Stimulated activated naive CD8-positive, alpha-beta T cell treated with anti-CD3 and anti-CD28 coated beads, Interleukin-15, Interleukin-2, amounts not matched to agents 100 ng/mL and 50 ng/mL, for 24 hours (primary cell): ENCODE results near the gene EEPD1.

Source experiments
- H3K27ac Mint-ChIP-seq: one replicate; pipeline ENCODE4 v1.8.0; 2021; ENCODE audit warnings: mild to moderate bottlenecking, mixed read lengths
- H3K27me3 Mint-ChIP-seq: one replicate; pipeline ENCODE4 v1.8.0; 2021; ENCODE audit warnings: mixed read lengths
- H3K36me3 Mint-ChIP-seq: one replicate; pipeline ENCODE4 v1.8.0; 2021; ENCODE audit warnings: low read depth, mixed read lengths
- H3K4me1 Mint-ChIP-seq: one replicate; pipeline ENCODE4 v1.8.0; 2021; ENCODE audit warnings: low read depth, mixed read lengths
- H3K4me3 Mint-ChIP-seq: one replicate; pipeline ENCODE4 v1.8.0; 2021; ENCODE audit warnings: mild to moderate bottlenecking, mixed read lengths
- H3K9me3 Mint-ChIP-seq: one replicate; pipeline ENCODE4 v1.8.0; 2021; ENCODE audit warnings: mixed read lengths

EEPD1 gene

GRCh38 chr7:36286688-36287087, 133.6 kb downstream of the EEPD1 start:
- H3K9me3 Mint-ChIP-seq: no peaks in the 10 kb centered on the region
- H3K27me3 Mint-ChIP-seq: no peaks in the 10 kb centered on the region
- peak overlapping the region; percentile 90 for H3K27ac Mint-ChIP-seq
- H3K4me3 Mint-ChIP-seq: peak overlapping the region; percentile 38
- H3K4me1 Mint-ChIP-seq: peaks cover 62% of the 10 kb centered on the region
- H3K36me3 Mint-ChIP-seq: no peaks in the 10 kb centered on the region

DNA sequence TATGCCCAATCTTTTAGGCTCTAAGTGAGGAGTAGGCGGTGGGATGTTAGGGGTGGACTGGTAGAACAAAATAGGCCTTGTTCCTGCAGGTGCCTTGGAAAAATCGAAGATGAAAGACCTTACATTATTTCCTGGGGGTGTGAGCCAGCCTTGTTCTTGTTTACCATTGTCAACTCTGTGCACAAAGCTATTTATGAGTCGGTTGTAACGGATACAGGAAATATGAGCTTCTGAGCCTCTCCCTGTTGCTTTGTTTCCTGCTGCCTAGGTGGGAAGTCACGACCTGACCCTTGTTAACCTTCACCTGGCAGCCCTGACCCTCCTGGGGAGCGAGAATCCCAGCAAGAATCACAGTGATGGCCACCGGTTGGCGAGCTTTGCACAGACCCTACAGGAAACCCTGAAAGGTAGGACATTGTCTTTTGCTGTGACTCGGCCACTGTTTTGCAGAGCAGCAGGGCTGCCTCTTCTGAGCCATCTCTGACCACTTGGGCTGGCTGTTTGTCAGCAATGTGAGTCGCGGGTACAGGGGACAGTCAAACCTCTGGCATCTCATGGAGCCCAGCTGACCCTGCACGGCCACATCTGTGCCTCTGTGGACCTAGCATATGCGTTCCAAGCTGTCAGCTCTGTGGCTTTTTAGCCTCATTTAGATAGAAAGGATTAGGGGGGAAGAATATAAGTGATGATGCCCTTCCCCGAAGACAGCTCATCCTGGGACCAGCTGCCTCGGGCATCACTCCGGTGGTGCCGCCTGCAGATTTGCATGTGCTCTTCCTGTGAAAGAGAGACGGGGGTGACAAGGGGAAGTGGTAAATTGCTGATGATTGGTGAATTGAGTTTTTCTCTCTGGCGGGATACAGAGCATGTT, 134.6 kb downstream of the EEPD1 start:
- H3K27ac Mint-ChIP-seq: peak overlapping the region; percentile 66
- H3K4me3 Mint-ChIP-seq: peak overlapping the region; percentile 50
- H3K36me3 Mint-ChIP-seq: no peaks in the 10 kb centered on the region
- no peaks in the 10 kb centered on the region for H3K9me3 Mint-ChIP-seq
- H3K4me1 Mint-ChIP-seq: peaks cover 66% of the 10 kb centered on the region
- no peaks in the 10 kb centered on the region for H3K27me3 Mint-ChIP-seq

DNA sequence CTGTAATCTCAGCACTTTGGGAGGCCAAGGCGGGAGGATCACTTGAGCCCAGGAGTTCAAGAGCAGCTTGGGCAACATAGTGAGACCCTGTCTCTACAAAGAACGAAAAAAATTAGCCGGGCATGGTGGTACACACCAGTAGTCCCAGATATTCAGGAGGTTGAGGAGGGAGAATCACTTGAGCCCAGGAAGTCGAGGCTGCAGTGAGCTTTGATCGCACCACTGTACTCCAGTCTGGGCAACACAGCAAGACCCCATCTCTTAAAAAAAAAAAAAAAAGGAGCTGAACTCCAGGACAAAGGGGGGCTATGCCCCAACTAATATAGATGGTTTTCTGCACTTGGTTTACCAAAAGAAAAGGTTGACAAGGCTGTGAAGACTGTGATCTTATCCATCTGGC, 135.4 kb downstream of the EEPD1 start:
- no peak overlapping the region for H3K27ac Mint-ChIP-seq
- H3K36me3 Mint-ChIP-seq: no peaks in the 10 kb centered on the region

DNA sequence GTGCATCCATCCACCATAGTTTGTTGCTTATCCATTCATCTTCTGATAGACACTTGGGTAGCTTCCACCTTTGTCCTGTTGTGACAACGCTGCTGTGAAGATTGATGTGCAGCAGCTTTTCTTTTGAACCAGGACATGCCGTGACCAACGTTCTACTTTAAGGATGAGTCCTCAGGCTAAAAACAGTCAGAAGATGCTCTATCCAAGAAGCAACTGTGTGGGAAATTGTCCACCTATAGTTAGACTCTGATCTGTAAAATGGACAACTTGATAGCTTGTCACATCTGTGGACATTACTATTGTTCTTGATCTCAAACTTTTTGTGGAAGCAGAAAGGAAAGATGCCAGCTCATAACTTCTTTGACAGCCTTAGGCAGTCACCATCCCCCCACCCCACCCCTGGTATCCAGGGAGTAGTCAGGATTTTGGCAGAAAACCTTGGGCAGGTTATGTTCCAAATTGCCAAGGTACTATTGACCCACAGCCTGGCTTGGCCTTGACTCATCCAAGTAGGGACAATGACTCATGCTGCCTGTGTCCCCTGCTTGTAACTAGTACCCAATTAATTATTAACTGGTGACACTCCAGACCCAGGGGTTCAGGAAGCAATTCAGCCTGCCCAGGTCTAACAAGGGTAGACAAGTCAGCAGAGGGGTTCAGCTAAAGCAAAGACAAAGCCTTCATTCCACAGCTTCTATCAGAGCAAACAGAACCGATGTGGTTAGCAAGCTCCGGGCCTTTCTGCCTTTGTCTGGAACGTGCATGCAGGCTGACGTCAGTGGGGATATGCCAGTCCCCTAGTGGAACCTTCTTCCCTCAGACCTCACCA, 137.0 kb downstream of the EEPD1 start:
- Mint-ChIP-seq H3K4me1 (peaks cover 43% of the 10 kb centered on the region), H3K9me3 (no peaks in the 10 kb centered on the region), H3K36me3 (no peaks in the 10 kb centered on the region), H3K4me3 (no peak overlapping the region), H3K27me3 (no peaks in the 10 kb centered on the region), H3K27ac (no peak overlapping the region)

More for the DNA sequence above, 135.4 kb downstream of the EEPD1 start:
- no peaks in the 10 kb centered on the region for H3K9me3 Mint-ChIP-seq
- H3K27me3 Mint-ChIP-seq: no peaks in the 10 kb centered on the region
- H3K4me1 Mint-ChIP-seq: peaks cover 57% of the 10 kb centered on the region
- H3K4me3 Mint-ChIP-seq: no peak overlapping the region

DNA sequence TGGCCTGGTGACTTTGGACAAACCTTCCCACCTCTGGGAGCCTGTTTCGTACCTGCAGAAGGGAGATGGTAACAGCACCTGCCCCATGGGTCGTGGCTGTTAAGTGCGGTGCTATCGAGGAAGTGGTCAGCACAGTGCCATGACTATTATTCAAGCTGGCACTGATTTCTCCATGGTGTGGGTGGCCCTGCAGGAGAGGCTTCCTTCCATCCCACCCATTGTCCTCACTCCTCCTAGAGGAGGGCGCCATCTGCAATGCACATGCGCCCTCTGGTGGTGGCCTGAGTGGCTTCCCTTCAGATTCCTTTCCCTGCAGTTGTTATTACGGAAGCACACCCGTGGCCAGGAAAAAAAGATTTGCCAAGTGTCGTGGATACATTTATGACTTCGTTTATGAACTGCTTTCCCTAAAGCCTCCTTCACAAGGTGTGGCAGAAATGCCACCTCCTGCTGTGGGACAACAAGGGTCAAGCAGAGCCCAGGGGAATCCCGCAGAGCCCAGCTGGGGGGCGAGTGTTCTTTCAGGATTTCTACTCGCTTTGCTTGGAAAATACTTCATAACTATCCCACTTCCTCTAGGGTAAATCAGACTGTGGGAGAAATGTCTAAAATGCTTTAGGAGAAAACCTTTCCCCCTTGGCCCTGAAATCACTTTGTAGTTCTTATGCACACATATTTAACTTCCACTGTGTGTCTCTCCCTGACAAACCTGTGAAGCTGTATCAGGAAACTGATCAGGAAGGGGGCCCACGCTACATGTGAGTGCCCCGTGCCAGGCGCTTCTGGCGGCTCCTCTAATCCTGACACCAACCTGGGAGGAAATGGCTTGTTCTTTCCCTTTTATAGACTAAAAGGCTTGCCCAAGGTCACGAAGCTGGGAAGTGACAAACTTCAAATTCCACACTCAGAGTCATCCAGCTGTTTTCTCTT, 138.6 kb downstream of the EEPD1 start:
- peaks cover 36% of the 10 kb centered on the region for H3K4me1 Mint-ChIP-seq
- H3K27ac Mint-ChIP-seq: peak overlapping the region; percentile 43
- no peaks in the 10 kb centered on the region for H3K9me3 Mint-ChIP-seq
- peak overlapping the region; percentile 51 for H3K4me3 Mint-ChIP-seq
- H3K36me3 Mint-ChIP-seq: no peaks in the 10 kb centered on the region
- no peaks in the 10 kb centered on the region for H3K27me3 Mint-ChIP-seq

DNA sequence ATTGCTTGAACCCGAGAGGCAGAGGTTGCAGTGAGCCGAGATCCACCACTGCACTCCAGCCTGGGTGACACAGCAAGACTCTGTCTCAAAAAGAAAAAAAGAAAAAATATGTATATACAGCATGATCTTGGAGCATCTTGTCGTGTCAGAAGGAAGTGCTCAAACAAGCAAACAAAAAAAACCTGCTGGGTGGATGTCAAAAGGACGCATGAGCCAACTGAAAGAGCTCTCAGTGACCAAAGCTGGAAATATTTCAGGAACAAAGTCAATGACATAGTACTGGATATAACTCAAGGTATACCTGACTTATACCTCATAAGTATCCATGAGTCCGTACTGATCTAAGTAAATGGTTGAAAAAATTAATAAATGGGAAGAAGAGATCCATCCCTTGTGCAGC, 142.0 kb downstream of the EEPD1 start:
- Mint-ChIP-seq H3K27ac (no peak overlapping the region), H3K4me3 (no peak overlapping the region), H3K4me1 (peaks cover 11% of the 10 kb centered on the region), H3K9me3 (no peaks in the 10 kb centered on the region), H3K36me3 (no peaks in the 10 kb centered on the region), H3K27me3 (no peaks in the 10 kb centered on the region)

DNA sequence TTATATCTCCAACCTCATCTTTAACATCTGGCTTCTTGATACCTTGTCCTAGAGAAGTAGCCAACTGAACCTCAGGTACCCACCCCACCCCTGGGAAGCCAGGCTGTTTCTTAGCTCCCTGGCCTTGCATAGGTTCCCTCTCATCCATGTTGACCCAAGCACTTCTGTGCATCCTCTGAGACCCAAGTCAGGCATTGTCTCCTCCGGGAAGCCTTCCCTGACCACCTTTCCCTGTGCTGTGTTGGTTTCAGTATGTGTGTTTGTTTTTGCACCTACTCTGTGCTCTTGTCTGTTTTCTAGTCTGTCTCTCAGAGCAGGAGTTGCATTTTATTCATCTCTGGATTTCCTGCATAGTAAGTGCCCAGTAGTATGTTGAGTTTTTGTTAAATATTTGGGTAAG, 143.2 kb downstream of the EEPD1 start:
- H3K36me3 Mint-ChIP-seq: no peaks in the 10 kb centered on the region
- no peak overlapping the region for H3K27ac Mint-ChIP-seq
- no peaks in the 10 kb centered on the region for H3K9me3 Mint-ChIP-seq
- H3K4me3 Mint-ChIP-seq: no peak overlapping the region
- H3K4me1 Mint-ChIP-seq: peaks cover 11% of the 10 kb centered on the region
- no peaks in the 10 kb centered on the region for H3K27me3 Mint-ChIP-seq

- Mint-ChIP-seq H3K36me3 (no peaks in the 10 kb centered on the region), H3K27ac (no peak overlapping the region), H3K27me3 (no peaks in the 10 kb centered on the region), H3K9me3 (no peaks in the 10 kb centered on the region), H3K4me3 (no peak overlapping the region), H3K4me1 (peaks cover under 1% of the 10 kb centered on the region)
Observed at GRCh38 chr7:36297364-36298009, 144.4 kb downstream of the EEPD1 start.

GRCh38 chr7:36298106-36298505, 145.1 kb downstream of the EEPD1 start:
- H3K36me3 Mint-ChIP-seq: no peaks in the 10 kb centered on the region
- H3K9me3 Mint-ChIP-seq: no peaks in the 10 kb centered on the region
- no peak overlapping the region for H3K4me3 Mint-ChIP-seq
- H3K27ac Mint-ChIP-seq: no peak overlapping the region
- no peaks in the 10 kb centered on the region for H3K4me1 Mint-ChIP-seq
- no peaks in the 10 kb centered on the region for H3K27me3 Mint-ChIP-seq

GRCh38 chr7:36299223-36299774, 146.2 kb downstream of the EEPD1 start:
- Mint-ChIP-seq H3K36me3 (no peaks in the 10 kb centered on the region), H3K27ac (no peak overlapping the region), H3K27me3 (no peaks in the 10 kb centered on the region), H3K4me3 (no peak overlapping the region), H3K9me3 (no peaks in the 10 kb centered on the region), H3K4me1 (no peaks in the 10 kb centered on the region)

DNA sequence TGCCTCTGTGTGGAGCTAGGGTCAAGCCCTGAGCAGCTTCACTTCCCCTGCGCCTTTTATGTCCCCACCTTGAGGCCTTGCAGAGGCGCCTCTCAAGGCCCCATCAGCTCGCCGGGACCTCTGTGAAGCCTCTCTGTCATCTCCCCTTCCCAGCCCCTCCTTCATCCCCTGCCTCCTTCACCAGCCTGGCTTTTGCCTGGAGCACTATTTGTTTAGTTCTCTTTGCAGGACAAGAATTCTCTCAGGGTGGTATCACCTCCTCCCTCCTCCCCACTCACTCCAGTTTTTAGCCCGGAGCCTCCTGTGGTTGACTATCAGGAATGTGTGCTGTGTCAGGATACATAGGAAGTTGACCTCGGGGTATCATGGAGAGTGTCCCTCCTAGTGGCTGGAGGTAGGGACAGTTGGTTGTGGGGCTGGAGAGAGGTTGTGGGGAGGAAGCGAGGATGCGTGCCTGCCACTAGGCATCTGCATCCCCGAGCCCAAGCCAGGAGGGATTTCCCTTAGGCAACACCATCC, 146.8 kb downstream of the EEPD1 start:
- H3K4me3 Mint-ChIP-seq: no peak overlapping the region
- H3K9me3 Mint-ChIP-seq: no peaks in the 10 kb centered on the region
- H3K4me1 Mint-ChIP-seq: no peaks in the 10 kb centered on the region
- H3K27ac Mint-ChIP-seq: no peak overlapping the region
- no peaks in the 10 kb centered on the region for H3K36me3 Mint-ChIP-seq
- no peaks in the 10 kb centered on the region for H3K27me3 Mint-ChIP-seq

- no peak overlapping the region for H3K27ac Mint-ChIP-seq
- H3K9me3 Mint-ChIP-seq: no peaks in the 10 kb centered on the region
- H3K36me3 Mint-ChIP-seq: no peaks in the 10 kb centered on the region
- no peaks in the 10 kb centered on the region for H3K4me1 Mint-ChIP-seq
- no peak overlapping the region for H3K4me3 Mint-ChIP-seq
- no peaks in the 10 kb centered on the region for H3K27me3 Mint-ChIP-seq
Observed at GRCh38 chr7:36300696-36301350, 147.8 kb downstream of the EEPD1 start.

GRCh38 chr7:36301914-36302771, 149.1 kb downstream of the EEPD1 start:
- H3K36me3 Mint-ChIP-seq: no peaks in the 10 kb centered on the region
- no peaks in the 10 kb centered on the region for H3K4me1 Mint-ChIP-seq
- no peaks in the 10 kb centered on the region for H3K27me3 Mint-ChIP-seq
- H3K27ac Mint-ChIP-seq: no peak overlapping the region
- H3K9me3 Mint-ChIP-seq: no peaks in the 10 kb centered on the region
- no peak overlapping the region for H3K4me3 Mint-ChIP-seq
